ENCODE results near the gene POLR3B. TPM values are rescaled to one million over a fixed set of nuclear protein-coding genes. Genes with fewer than 3 reads are reported as not detected.

Gene POLR3B
- total RNA-seq, 4 donors from 2014 or later: 10.7 to 16.2 (median 12.0) TPM

DNA sequence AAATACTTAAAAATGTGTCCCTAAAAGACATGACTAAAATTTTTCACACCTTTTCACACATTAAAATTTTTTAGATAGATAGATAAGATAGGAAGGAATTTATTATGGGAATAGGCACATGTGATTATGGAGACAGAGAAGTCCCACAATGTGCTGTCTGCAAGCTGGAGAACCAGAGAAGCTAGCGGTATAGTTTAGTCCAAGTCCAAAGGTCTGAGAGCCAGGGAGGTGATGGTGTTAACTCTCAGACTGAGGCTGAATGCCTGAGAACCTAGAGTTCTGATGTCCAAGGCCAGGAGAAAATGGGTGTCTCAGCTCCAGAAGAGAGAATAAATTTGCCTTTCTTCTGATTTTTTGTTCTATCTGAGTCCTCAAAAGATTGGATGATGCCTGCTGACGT, 65.7 kb downstream of the POLR3B start:
- no peaks in the 10 kb centered on the region for H3K9me3 ChIP-seq
- WGBS, 2 donors: 82 to 100% methylated on average over 2 of the region's 2 CpGs
- no peak for TF ChIP-seq POLR2A (IDR thresholded peaks at IDR 0.05)
- TF ChIP-seq, protein P1, sequence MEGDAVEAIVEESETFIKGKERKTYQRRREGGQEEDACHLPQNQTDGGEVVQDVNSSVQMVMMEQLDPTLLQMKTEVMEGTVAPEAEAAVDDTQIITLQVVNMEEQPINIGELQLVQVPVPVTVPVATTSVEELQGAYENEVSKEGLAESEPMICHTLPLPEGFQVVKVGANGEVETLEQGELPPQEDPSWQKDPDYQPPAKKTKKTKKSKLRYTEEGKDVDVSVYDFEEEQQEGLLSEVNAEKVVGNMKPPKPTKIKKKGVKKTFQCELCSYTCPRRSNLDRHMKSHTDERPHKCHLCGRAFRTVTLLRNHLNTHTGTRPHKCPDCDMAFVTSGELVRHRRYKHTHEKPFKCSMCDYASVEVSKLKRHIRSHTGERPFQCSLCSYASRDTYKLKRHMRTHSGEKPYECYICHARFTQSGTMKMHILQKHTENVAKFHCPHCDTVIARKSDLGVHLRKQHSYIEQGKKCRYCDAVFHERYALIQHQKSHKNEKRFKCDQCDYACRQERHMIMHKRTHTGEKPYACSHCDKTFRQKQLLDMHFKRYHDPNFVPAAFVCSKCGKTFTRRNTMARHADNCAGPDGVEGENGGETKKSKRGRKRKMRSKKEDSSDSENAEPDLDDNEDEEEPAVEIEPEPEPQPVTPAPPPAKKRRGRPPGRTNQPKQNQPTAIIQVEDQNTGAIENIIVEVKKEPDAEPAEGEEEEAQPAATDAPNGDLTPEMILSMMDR (IDR thresholded peaks at IDR 0.05): no peak
- no peak for DNase-seq
- no peak overlapping the region for H3K27ac ChIP-seq
- H3K4me3 ChIP-seq: no peak overlapping the region
- peaks cover 0 to 18% (median 0%) of the 10 kb centered on the region in 3 donors for H3K36me3 ChIP-seq
- intact Hi-C loops (cut with DNase I): no loop called here
- no peaks in the 10 kb centered on the region for H3K27me3 ChIP-seq
- peaks cover 0 to 2% (median 0%) of the 10 kb centered on the region in 3 donors for H3K4me1 ChIP-seq

DNA sequence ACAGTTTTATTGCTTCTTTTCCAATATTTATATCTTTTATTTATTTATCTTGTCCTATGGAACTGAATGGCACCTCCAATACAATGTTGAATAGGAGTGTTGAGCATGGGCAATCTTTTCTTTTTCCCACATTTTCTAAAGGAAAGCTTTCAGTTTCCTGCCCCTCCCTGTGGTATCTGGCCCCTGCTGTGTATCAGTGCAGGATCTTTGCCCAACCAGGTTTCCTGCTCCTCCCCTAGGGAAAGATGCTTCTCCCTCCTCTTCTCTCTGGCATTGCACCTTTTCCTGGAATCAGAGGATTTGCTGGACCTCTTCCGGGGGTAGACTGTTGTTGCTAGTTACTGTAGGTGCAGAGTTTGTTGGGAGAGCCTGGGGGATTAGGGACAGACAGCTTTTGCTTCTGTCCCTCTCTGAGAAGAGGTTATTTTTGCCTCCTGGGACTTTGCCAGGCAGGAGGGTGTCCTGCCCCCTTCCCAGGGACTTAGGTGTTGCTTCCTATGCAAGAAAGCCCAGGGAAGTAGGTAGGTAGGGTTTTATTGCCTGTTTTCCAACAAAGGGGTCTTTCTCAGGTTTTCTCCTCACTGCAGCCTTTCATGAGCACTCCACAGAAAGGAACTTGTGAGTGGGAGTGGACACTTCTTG, 67.6 kb downstream of the POLR3B start:
- Histone ChIP-seq H3K4me1 (peaks cover 0 to 5% (median 0%) of the 10 kb centered on the region in 3 donors), H3K36me3 (peaks cover 0 to 33% (median 0%) of the 10 kb centered on the region in 3 donors), H3K27ac (no peak overlapping the region), H3K27me3 (no peaks in the 10 kb centered on the region), H3K4me3 (no peak overlapping the region), H3K9me3 (no peaks in the 10 kb centered on the region)
- intact Hi-C loops (cut with DNase I): no loop called here
- DNase-seq: no peak
- 57 to 86% methylated on average over 1 of the region's 1 CpG for WGBS, 2 donors
- TF ChIP-seq, protein P1 (IDR thresholded peaks at IDR 0.05): no peak
- no peak for TF ChIP-seq POLR2A (IDR thresholded peaks at IDR 0.05)

DNA sequence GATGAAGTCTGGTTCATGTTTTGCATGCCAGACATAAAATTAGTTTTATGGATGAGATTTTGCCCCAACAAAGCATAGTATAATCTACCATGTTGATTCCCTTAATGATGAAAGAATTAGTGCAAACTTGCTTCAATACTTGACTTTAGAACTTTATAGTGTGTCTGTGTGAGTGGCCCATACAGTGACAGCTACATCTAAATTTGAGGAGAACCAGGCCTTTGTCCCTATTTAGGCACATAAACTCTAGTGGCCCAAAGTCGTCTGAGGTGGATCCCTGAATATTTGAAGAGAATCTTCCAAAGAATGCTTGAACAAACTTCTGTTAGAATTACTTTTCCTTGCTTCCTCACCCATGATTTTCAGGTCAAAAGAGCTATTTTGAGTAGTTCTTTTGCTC, 70.4 kb downstream of the POLR3B start:
- intact Hi-C loops (cut with DNase I): no loop called here
- 71% methylated on average over 1 of the region's 1 CpG for WGBS, 2 donors

DNA sequence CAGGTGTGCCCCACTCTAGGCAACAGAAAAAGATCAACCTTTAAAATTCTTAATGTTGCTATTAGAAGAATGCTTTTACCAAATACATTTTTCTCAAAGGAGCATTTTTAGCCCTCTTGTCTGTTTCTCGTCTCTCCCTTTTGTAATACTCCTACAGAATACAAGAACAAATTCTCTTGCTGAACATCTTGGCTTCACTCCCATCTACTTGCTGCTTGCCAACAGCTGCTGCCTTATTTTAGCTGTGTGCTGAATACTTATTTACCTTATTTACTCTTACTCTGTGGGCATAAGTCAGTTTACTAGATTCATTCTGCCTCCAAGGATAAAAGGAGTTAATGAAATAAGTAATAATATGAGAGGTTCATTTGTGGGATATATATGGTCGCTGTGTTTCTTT, 70.8 kb downstream of the POLR3B start:
- intact Hi-C loops (cut with DNase I): no loop called here
- Histone ChIP-seq H3K4me1 (peaks cover 0 to 5% (median 0%) of the 10 kb centered on the region in 3 donors), H3K36me3 (peaks cover 0 to 54% (median 0%) of the 10 kb centered on the region in 3 donors), H3K27ac (no peak overlapping the region), H3K27me3 (no peaks in the 10 kb centered on the region), H3K4me3 (no peak overlapping the region), H3K9me3 (no peaks in the 10 kb centered on the region)
- no peak for DNase-seq
- WGBS, 2 donors: 59 to 83% methylated on average over 2 of the region's 2 CpGs
- TF ChIP-seq, protein P1 (IDR thresholded peaks at IDR 0.05): no peak
- no peak for TF ChIP-seq POLR2A (IDR thresholded peaks at IDR 0.05)

More for the DNA sequence above, 70.4 kb downstream of the POLR3B start:
- no peak for DNase-seq
- peaks cover 0 to 49% (median 0%) of the 10 kb centered on the region in 3 donors for H3K36me3 ChIP-seq
- no peaks in the 10 kb centered on the region for H3K27me3 ChIP-seq
- no peak overlapping the region for H3K27ac ChIP-seq
- TF ChIP-seq POLR2A (IDR thresholded peaks at IDR 0.05): no peak
- TF ChIP-seq, protein P1 (IDR thresholded peaks at IDR 0.05): no peak
- no peaks in the 10 kb centered on the region for H3K9me3 ChIP-seq
- no peak overlapping the region for H3K4me3 ChIP-seq
- H3K4me1 ChIP-seq: peaks cover 0 to 5% (median 0%) of the 10 kb centered on the region in 3 donors

DNA sequence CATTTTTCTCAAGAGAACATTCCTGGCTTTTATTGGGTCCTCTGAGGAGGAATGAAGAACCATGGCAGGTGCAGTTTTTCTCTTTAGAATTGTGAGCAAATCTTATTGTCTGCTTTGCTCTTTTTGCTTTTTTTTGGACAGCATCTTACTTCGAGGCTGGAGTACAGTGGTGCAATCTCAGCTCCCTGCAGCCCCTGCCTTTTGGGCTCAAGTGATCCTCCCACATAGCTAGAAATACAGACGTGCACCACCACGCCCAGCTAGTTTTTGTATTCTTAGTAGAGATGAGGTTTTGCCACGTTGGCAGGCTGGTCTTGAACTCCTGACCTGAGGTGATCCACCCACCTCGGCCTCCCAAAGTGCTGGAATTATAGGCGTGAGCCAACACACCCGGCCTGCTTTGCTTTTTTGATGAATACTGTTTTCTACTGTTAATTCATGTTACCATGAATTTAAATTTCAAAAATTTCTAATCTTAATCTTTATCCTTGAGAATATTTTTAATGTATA, 71.5 kb downstream of the POLR3B start:
- Histone ChIP-seq H3K4me1 (peaks cover 0 to 5% (median 0%) of the 10 kb centered on the region in 3 donors), H3K27ac (no peak overlapping the region), H3K27me3 (no peaks in the 10 kb centered on the region), H3K9me3 (no peaks in the 10 kb centered on the region), H3K4me3 (no peak overlapping the region), H3K36me3 (peaks cover 0 to 61% (median 0%) of the 10 kb centered on the region in 3 donors)
- TF ChIP-seq, protein P1 (IDR thresholded peaks at IDR 0.05): no peak
- TF ChIP-seq POLR2A (IDR thresholded peaks at IDR 0.05): no peak
- intact Hi-C loops (cut with DNase I): no loop called here
- 61 to 62% methylated on average over 7 of the region's 7 CpGs for WGBS, 2 donors
- DNase-seq: no peak

Data from esophagus squamous epithelium (tissue), 5 donors.